Measurements from ENCODE around the gene CORO1A. TPM values are rescaled to one million over a fixed set of nuclear protein-coding genes. Genes with fewer than 3 reads are reported as not detected.
"Not testable (repeated sequence)": the region's sequence is repeated elsewhere in the genome, so short reads cannot be mapped to it uniquely, and the experiment has no call there.

Gene CORO1A
- total and polyA plus RNA-seq, 12 donors = 3.3 to 54.6 (median 7.3) TPM

DNA sequence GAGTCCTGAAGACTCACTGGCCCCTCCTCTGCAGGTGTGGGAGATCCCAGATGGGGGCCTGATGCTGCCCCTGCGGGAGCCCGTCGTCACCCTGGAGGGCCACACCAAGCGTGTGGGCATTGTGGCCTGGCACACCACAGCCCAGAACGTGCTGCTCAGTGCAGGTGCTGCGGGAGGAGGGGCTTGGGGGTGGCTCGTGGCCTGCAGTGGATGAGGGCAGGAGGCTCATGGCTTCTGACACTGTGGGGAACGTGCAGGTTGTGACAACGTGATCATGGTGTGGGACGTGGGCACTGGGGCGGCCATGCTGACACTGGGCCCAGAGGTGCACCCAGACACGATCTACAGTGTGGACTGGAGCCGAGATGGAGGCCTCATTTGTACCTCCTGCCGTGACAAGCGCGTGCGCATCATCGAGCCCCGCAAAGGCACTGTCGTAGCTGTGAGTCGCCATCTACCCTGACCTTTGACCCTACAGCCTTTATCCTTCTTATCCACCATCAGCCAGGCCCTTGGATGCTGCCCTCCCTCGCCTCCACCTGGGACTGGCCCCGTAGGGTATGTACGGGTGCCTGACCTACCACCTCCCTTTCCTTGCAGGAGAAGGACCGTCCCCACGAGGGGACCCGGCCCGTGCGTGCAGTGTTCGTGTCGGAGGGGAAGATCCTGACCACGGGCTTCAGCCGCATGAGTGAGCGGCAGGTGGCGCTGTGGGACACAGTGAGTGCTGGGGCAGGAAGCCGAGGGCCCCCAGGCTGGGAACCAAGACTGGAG, 3.6 kb downstream of the CORO1A start:
- H3K4me1 ChIP-seq = peaks cover 0 to 50% (median 10%) of the 10 kb centered on the region in 9 donors
- intact Hi-C loops (cut with DNase I) = no loop called here
- peak overlapping the region in 2 of 10 donors; percentile 48 to 96 for H3K27ac ChIP-seq
- ATAC-seq = peak in 2 of 8 donors; percentile 15 to 45
- no peaks in the 10 kb centered on the region for H3K27me3 ChIP-seq
- peak; percentile 37 to 84 (median 72) for TF ChIP-seq CTCF (IDR thresholded peaks at IDR 0.05)
- peaks cover 0 to 31% (median 0%) of the 10 kb centered on the region in 9 donors for H3K36me3 ChIP-seq
- H3K4me3 ChIP-seq = peak overlapping the region in 3 of 10 donors; percentile 8 to 71 (median 12)
- peak; percentile 66 to 81 for DNase-seq
- WGBS, 2 donors = 60 to 65% methylated on average over 36 of the region's 36 CpGs
- H3K9me3 ChIP-seq = no peaks in the 10 kb centered on the region

DNA sequence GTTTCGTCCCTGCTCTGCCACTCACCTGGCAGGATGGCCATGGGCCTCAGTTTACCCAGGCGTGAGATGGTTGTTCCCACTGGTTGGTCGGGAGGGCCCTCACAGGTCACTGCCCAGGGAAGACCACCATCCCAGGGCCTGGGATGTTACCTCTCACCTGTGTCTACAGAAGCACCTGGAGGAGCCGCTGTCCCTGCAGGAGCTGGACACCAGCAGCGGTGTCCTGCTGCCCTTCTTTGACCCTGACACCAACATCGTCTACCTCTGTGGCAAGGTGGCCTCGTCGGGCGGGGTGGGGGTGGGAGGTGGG, 4.1 kb downstream of the CORO1A start:
- peak overlapping the region in 1 of 10 donors; percentile 71 for H3K4me3 ChIP-seq
- no peaks in the 10 kb centered on the region for H3K27me3 ChIP-seq
- H3K4me1 ChIP-seq = peaks cover 0 to 45% (median 10%) of the 10 kb centered on the region in 9 donors
- H3K27ac ChIP-seq = peak overlapping the region in 1 of 10 donors; percentile 96
- TF ChIP-seq CTCF (IDR thresholded peaks at IDR 0.05) = peak in 2 of 9 donors; percentile 6 to 8
- H3K36me3 ChIP-seq = peaks cover 0 to 31% (median 0%) of the 10 kb centered on the region in 9 donors
- H3K9me3 ChIP-seq = no peaks in the 10 kb centered on the region
- ATAC-seq (no peak), DNase-seq (no peak)
- WGBS, 2 donors = 72 to 80% methylated on average over 9 of the region's 9 CpGs
- intact Hi-C loops (cut with DNase I) = no loop called here

- Histone ChIP-seq H3K36me3 (peaks cover 0 to 31% (median 0%) of the 10 kb centered on the region in 9 donors), H3K27me3 (no peaks in the 10 kb centered on the region), H3K4me3 (peak overlapping the region in 1 of 10 donors; percentile 71), H3K27ac (peak overlapping the region in 1 of 10 donors; percentile 96), H3K4me1 (peaks cover 0 to 42% (median 10%) of the 10 kb centered on the region in 9 donors), H3K9me3 (no peaks in the 10 kb centered on the region)
- intact Hi-C loops (cut with DNase I) = no loop called here
- ATAC-seq (no peak), DNase-seq (peak in 1 of 2 donors; percentile 8)
- TF ChIP-seq CTCF (IDR thresholded peaks at IDR 0.05) = no peak
- WGBS, 2 donors = 92 to 96% methylated on average over 23 of the region's 23 CpGs
Observed at GRCh38 chr16:30187971-30188561, 4.7 kb downstream of the CORO1A start.

GRCh38 chr16:30191158-30191557, 7.8 kb downstream of the CORO1A start:
- Histone ChIP-seq H3K36me3 (peaks cover 0 to 22% (median 0%) of the 10 kb centered on the region in 9 donors), H3K4me1 (peaks cover 0 to 19% (median 0%) of the 10 kb centered on the region in 9 donors)
- H3K9me3 ChIP-seq; H3K27me3 ChIP-seq; ATAC-seq; H3K27ac ChIP-seq; DNase-seq; H3K4me3 ChIP-seq; intact Hi-C loops (cut with DNase I): not testable (repeated sequence)
- 98% methylated on average over 4 of the region's 12 CpGs for WGBS, 2 donors

GRCh38 chr16:30193098-30193497, 9.7 kb downstream of the CORO1A start:
- H3K27ac ChIP-seq; H3K4me1 ChIP-seq; H3K27me3 ChIP-seq; intact Hi-C loops (cut with DNase I); H3K9me3 ChIP-seq; DNase-seq; H3K4me3 ChIP-seq; H3K36me3 ChIP-seq: not testable (repeated sequence)
- peak in 6 of 8 donors; percentile 18 to 34 (median 27) for ATAC-seq
- no CpG with 5 or more reads among the region's 21 CpGs for WGBS, 2 donors

DNA sequence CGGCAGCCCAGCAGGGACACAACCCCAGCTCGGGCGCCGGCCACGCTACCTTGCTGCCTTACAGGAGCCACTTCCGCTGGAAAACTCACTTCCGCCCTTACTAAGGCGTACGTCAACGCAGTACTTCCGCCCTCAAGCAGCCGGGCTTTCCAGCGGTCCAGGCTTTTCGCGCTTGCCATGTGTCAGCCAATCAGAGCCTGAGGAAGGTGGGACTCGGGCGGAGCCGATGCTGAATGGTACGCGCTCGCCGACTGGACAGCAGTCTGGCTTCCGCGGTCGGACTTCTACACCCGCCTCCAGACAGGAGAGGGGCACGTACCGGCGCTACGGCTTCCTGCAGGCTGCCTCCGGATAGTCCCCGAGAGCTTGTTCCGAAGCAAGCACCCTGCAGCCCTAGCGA, 10.2 kb downstream of the CORO1A start, which contains the start of the genes BOLA2B and SLX1A:
Gene BOLA2B, minus strand, starts transcription at position 52 of the 400 bp plus-strand sequence. CDS start 71 bp downstream, outside the sequence.
Gene SLX1A, plus strand, starts transcription at position 261 of the 400 bp plus-strand sequence. CDS start 210 bp downstream, outside the sequence.
- H3K4me1 ChIP-seq; H3K9me3 ChIP-seq; intact Hi-C loops (cut with DNase I); H3K27me3 ChIP-seq; DNase-seq; H3K36me3 ChIP-seq: not testable (repeated sequence)
- peak; percentile 95 to 98 (median 97) for ATAC-seq
- Histone ChIP-seq H3K4me3 (peak within 1 kb of the TSS in 9 of 10 donors; percentile 36 to 54 (median 51)), H3K27ac (peak within 1 kb of the TSS in 3 of 10 donors; percentile 50 to 62 (median 53))
- no CpG with 5 or more reads among the region's 34 CpGs for whole genome bisulfite sequencing, 2 donors

DNA sequence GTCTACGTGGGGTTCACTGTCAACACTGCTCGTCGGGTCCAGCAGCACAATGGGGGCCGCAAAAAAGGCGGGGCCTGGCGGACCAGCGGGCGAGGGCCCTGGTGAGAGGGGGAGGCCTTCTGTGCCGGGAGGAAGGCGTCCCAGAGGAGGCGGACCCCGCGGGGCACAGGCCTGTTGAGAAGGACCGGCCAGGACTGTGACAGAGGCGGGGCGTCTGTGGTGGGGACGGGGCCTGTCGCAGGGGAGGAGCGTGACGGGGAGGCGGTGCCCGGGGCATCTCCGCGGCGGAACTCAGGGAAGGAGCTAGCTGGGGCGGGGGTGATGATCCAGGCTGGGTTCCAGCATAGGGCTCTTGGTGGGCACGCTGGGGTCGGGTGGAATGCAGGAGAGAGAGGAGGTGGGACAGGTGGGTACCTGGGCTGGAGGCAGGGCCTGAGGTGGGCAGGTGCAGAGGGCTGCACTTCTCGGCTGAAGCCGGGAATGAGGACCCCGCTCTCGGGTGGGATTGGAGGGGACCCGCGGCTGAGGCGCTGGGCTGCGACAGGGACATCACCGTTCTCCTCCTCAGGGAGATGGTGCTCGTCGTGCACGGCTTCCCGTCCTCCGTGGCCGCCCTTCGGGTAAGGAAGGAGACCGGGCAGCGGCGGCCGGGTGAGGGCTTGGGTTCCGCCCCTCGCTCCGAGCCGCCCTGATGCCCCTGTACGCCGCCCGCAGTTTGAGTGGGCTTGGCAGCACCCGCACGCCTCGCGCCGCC, 10.9 kb downstream of the CORO1A start:
- Histone ChIP-seq H3K27ac (peak overlapping the region in 3 of 10 donors; percentile 50 to 62 (median 53)), H3K4me3 (peak overlapping the region in 9 of 10 donors; percentile 36 to 54 (median 51))
- DNase-seq; H3K4me1 ChIP-seq; H3K9me3 ChIP-seq; H3K27me3 ChIP-seq; intact Hi-C loops (cut with DNase I); H3K36me3 ChIP-seq: not testable (repeated sequence)
- ATAC-seq = peak; percentile 80 to 87 (median 84)
- WGBS, 2 donors = 3 to 6% methylated on average over 14 to 16 of the region's 60 CpGs
